HG02759 (cell line): ENCODE measurements around the gene RASSF5.

Experiments
- ATAC-seq: cut with Tn5 transposase; IDR thresholded peaks from one replicate; pipeline ENCODE4 v1.9.1; 2021; ENCODE audit warnings: mild to moderate bottlenecking, moderate library complexity; ENCODE audit not compliant: unreplicated experiment

Gene RASSF5, protein sequence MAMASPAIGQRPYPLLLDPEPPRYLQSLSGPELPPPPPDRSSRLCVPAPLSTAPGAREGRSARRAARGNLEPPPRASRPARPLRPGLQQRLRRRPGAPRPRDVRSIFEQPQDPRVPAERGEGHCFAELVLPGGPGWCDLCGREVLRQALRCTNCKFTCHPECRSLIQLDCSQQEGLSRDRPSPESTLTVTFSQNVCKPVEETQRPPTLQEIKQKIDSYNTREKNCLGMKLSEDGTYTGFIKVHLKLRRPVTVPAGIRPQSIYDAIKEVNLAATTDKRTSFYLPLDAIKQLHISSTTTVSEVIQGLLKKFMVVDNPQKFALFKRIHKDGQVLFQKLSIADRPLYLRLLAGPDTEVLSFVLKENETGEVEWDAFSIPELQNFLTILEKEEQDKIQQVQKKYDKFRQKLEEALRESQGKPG

DNA sequence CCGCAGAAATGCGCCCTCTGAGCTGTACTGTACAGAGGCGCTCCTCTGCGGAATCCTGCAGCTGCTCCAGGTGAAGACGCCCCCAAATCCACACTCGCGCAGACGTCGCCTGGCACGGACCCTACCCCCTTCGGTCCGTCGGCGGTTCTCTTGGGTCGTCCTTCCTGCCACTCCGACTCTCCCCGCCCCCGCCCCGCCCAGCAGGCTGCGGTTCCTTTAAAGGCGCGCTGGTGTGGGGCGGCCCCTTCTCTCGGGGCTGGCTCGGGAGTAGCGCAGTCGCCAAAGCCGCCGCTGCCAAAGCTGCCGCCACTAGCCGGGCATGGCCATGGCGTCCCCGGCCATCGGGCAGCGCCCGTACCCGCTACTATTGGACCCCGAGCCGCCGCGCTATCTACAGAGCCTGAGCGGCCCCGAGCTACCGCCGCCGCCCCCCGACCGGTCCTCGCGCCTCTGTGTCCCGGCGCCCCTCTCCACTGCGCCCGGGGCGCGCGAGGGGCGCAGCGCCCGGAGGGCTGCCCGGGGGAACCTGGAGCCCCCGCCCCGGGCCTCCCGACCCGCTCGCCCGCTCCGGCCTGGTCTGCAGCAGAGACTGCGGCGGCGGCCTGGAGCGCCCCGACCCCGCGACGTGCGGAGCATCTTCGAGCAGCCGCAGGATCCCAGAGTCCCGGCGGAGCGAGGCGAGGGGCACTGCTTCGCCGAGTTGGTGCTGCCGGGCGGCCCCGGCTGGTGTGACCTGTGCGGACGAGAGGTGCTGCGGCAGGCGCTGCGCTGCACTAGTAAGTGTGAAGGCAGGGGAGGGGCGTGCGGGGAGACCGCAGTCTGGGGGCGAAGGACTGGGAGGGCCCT lies at the start of gene RASSF5:
RASSF5 (plus strand) TSS at position 248 of the 846 bp plus-strand sequence; CDS start at position 320, 72 bp downstream.
- peak; percentile 70 for ATAC-seq

DNA sequence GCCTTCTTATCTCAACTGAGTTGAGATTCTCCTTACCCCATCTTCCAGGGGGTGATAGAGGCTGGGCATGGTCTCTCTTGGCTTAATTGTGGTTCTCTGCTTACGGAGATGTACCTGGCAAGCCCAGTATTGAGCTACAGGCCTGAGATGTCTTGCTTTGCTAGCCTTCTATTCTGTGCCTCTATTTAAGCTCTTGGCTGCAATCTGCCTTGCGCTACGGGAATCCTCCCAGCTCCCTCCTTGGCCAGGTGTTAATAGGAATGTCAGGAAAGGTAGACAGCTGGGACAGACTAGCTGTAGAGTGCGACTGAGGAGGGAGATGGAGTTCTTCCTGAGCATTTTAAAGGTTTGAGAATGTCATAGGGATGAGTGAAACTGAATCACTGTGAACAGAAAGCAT lies 47.6 kb upstream of the RASSF5 start:
- ATAC-seq = no peak

DNA sequence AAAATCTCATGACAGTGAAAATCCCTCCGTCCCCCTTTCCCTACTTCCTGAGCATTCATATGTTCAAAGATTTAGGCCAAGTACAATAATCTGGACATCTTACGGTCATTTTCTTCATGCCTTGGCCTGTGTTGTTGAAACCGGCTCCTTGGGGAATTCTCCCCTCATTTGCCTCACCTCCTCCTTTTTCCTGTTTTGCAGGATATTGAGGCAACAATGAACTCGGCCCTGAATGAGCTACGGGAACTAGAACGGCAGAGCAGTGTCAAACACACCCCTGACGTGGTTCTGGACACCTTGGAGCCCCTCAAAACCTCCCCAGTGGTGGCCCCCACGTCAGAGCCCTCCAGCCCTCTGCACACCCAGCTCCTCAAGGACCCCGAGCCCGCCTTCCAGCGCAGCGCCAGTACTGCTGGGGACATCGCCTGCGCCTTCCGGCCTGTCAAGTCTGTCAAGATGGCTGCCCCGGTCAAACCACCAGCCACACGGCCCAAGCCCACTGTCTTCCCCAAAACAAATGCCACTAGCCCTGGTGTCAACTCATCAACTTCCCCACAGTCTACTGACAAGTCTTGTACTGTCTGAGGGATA lies 46.4 kb upstream of the RASSF5 start:
- no peak for ATAC-seq

DNA sequence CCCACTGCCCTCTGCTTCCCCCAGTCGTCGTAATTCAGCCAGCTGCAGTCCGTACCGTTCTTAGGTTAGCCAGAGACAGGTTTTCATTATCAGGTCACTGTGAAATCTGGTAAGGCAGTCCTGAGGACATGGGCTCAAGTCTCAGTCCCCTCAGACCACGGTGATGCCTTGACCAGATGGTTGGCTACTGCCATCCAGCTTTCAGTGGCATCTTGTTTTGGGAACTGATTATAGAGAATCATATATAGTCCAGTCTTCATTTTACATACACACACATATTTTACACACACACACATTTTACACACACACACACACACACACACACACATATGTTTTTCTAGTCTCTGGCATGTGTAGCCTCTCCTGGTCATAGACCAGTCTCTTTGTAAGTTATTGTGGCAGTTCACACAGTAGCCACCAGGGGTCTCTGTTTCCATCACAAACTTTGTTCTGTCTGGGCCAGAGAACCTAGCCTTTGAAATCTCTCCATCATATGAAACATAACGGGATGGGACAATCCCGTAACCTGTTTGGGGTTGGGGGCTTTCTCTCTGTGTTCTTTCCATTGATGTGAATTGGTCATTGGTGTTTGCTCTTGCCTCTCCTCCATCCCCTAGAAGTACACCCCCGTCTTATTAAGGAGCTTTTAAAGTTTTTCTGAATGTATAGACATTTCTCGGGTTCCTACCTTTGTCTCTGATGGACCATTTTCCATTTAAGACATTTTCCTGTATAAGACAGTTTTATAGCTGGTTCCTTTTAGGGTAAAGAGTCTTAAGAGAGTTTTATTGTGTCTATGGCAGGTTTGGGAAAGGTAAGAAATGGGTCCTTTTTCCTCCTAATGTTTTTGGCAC lies 45.5 kb upstream of the RASSF5 start:
- peak; percentile 71 for ATAC-seq

DNA sequence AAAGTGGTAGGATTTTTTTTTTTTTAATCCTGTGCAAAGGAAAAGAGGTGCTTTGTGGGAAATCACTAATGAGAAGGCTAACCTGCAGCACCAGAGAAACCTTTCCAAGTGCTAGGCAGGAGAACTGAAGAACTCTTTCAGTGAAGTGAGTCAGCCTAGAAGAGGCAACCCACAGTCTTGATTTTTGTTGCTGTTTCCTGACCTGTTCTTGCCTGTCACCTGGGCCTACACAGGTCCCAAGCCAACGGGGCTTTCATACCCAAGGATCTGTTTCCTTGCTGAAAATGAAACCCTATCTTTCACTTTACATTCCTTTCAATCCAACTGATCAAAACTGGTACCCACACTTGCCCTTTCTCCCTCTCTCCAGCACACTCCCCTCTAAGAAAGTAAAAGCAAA lies 44.2 kb upstream of the RASSF5 start:
- no peak for ATAC-seq

DNA sequence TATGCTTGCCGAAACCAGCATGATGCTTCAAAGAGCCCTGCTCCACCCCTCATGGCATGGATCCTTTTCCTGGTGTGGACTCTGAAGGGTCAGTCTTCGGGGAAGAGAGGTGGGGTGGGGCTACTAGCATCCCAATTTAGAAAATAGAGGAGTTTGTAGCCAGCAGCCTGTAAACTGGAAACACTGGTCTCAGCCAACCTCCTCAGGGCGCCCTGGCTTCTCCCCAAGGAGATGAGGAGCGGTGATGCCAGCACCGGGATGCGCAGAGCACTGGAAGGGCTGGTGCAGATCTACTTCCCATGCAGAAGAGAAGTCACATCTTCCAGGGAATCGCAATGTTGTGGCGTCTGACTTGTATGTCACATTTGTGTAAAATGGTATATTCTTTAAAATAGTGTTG lies 43.4 kb upstream of the RASSF5 start:
- no peak for ATAC-seq

DNA sequence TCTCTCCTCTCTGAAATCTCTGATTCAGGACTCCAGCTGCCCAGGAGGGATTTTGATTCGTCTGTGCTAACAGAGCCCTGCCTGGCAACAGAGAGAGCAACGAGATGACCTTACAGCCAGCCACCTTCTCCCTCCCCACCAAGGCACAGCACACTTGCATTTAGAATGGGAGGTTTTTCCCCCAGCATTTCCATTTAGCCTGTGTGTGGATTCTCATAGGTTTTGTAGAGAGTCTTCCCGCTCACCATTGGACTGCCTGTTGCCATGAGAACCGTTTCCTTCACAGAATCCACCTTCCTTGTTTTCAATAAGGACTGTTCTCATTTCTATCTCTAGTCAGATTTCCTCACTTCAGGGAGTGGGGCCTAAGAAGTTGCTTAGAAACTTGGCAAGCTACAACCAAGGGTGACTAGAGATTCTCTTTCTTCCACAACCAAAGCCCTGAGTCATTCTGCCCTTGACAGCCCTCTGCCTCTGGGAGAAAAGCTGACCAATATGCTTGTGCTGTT lies 42.8 kb upstream of the RASSF5 start:
- ATAC-seq = no peak

DNA sequence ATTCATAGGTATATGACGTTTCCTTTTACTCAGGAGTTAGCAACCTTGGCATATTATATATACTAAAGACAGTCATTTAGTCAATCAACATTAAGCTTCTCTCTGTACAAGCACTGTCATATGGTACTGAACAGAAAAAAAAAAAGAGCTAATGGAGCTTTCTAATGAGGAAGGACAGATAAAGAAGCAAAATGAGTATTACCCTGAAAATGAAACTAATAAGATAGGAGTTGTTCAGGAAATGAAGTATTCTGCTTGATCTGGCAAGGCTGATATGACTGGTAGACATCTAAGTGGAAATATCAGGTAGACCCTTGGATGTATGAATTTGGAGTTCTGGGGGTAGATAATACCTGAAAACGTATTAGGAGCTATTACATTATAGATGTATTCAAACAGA lies 41.4 kb upstream of the RASSF5 start:
- no peak for ATAC-seq

DNA sequence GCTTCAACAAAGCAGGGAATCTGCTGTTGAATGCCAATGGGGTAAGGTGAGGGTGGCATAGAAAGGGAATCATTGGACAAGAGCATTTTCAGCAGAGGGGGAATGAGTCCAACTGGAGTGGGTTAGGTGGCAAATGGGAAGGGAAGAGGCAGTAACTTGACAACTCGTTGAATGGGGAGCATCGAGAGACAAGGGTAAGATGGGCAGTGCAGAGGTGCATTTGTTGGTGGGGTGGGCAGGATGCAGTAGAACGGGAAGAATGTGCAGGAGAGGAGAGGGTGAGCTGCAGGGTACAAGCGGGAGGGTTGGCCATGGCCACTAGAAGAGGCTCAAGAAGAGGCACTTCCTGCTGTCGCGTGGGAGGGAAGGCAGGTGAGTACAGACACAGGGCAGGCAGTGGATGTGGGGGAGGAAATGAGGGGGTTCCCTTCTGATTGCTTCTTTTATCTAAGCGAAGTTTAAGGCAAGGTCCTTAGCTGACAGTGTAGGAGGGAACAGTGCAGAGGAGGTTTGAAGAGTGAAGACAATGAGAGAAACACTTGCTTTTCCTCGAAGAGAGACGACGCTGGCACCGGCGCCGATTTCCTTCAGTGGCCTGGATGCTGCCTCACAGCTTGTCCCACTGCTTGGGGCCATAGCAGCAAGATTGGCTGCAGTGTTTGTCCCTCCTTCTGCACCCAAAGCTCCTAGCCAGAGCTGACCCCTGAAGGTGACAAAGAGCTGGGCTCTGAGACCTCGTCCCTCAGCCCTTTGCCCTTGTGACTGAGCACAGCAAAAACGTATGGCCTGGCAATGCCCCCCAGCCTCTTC lies 40.3 kb upstream of the RASSF5 start:
- ATAC-seq = no peak

DNA sequence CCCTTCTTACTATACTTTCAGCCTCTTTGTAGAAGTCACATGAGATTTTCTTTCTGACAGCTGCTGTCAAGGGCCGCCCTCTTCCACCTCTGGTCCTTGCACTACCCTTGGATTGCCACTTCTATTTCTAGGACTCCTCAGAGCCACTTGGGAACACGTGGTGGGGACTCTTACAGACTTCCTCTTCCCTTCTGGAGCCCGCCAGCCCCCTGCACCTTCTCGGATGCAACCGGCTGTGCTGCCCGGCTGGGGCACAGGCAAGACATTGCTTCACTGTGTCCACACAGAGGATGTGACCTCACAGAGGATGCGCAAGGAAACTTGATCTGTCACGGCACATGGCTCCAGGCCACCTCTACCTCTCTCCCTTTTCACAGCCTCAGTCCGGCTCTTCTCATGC lies 39.4 kb upstream of the RASSF5 start:
- no peak for ATAC-seq

DNA sequence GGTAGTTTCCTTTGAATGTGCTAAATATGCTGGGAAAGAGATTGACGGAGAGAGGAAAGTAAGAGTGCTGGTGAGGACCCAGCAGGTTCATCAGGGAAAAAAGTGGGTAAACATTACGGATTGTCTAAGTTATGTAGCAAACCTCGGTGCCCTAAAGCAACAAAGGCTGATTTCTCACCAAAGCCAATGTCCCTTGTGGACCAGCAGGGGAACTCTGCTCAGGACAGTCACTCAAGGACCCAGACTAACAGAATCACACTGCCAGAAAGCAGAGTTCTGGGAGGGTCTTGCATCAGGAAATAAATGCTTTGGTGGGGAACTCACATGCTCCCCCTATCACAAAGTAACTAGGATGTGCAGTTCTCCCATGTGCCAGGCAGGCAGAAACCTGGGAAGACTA lies 38.8 kb upstream of the RASSF5 start:
- ATAC-seq = no peak

DNA sequence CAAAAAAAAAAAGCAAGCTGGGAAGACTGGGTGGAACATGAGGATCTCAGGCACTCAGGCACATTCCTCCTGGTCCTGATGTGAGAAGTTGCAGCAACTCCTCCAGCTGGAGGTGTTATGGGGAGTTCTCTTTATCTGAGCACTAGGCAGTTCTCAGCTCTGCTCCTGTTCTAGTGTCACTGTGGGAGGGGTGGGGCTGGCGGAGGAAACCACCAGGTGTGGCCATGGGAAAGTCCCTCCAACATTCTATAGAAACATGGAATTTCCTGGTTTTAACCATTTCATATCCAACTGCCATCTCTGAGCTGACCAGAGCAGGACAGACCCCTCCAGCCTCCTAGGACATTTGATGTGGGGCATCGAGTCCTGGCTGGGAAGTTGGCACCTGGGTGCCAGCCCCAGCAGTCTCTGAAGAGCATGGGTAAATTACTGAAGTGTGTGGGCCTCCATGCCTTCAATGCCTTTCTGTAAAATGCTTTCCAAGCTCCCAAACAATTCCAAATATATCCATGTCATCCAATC lies 37.9 kb upstream of the RASSF5 start:
- ATAC-seq = no peak

DNA sequence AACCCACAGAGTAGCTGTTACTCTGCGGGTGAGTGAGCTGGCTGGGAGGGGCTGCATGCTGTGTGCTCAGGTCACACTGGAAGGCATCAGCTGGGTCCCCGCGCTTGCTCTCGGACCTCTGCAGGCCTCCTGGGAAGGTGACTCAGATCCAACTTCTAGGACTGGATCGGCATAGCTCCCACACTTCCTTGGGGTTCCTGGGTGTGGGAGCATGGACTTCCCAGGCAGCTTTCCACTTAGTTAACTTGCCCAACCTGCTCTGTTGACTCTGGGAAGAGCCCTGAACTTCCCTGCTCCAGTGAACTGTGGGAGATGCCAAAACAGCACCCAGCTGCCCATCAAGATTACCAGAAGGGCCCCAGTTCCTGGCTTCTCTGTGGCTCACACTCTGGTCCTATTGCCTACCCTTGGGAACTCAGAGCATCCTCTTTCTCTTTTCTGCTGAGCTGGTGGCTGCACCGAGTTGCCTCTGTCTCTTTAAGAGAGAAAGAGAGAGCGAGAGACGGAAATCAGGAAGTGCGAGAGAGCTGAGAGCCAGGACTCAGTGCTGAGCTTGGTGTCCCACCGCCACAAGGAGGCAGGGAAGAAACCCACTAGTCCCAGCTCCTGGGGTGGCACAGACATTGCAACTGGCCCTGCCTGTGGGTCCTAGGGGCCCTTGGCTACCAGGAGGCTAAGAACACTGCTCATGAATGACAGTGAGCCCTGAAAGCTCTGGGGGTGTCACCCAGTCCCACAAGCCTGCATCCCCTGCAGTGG lies 37.2 kb upstream of the RASSF5 start, which contains the start of gene IKBKE:
IKBKE (plus strand) TSS at position 544 of the 759 bp plus-strand sequence. CDS start 2,752 bp downstream, outside the sequence.
- ATAC-seq = peak; percentile 59

DNA sequence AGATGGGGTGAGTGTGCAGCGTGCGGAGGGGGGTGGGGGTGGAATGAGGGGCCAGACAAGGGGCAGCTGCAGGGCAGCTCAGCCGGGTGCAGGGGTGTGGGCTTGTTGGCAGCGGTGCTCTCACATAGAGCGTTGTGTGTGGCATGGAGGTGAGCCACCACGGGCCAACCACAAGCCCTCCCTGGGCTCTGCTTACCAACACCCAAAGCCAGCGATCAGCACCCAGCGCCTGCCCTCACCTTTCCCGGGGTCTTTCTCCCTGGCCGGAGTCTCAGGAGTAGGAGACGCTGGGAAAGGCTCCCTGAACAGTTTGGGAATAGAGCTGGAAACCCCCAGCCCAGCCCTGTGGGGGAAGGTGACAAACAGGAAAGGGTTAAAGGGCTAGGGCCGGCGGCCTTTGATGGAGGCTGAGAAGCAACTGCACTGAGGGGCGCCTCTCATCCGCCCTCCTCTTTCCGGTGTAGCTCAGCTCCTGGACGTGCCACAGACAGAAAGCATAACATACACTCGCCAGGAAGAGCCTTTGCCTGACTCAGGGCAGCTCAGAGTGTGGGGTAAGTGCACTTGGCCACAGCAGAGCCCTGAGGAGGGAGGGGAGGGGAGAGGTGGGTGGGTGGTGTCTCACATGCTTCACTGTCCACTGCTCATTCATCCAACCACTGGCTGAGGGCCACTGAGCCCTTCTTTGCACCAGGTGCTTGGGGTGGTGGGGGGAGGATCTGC lies 36.5 kb upstream of the RASSF5 start:
- ATAC-seq = peak; percentile 35

DNA sequence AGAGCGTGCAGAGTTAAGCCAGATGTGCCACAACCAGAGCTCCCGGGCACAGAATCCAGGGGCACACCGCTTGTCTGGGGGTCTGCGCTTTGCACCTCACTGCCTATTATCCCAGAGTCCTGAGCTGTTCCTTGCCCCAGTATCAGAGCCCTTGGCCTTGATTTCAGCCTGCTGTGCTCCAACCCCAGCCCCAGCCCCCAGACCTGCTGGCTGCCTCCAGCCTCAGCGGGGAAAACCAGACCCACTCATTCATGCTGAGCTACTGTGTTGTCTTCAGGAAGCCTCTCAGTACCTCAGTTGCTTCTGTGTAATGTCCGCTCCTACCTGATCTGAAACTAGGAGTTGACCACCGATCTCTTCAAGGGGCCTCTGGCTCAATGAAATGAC lies 35.9 kb upstream of the RASSF5 start:
- peak; percentile 35 for ATAC-seq

DNA sequence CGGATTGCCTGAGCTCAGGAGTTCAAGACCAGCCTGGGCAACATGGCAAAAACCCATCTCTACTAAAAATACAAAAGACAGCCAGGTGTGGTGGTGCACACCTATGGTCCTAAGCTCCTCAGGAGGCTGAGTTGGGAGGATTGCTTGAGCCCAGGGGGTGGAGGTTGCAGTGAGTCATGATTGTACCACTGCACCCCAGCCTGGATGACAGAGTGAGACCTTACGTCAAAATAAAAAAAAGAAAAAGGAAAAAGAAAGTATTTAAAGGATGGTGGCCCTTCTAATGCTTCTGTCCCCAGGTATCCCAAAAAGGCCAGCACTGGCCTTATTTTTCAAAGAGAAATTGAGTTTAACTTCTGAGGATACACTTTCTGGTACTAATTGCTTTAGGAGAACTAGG lies 35.3 kb upstream of the RASSF5 start:
- ATAC-seq = no peak

DNA sequence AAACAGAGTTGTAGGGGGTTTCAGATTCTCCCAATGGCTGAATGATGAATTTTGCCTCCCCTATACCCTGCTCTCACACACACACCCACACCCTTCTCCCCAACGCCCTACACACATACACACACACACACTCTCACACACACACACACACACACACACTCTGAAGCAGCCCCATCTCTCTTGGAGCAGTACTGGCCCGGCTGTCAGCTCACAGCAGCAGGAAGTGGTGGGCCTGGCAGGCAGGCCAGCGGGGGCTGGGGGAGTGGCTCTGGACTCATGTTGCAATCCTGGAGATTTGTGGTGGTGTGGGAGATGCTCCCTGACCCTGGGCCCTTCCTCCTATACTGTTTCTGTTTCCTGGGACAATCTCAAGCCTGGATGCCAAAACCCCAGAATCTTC lies 34.9 kb upstream of the RASSF5 start:
- no peak for ATAC-seq

DNA sequence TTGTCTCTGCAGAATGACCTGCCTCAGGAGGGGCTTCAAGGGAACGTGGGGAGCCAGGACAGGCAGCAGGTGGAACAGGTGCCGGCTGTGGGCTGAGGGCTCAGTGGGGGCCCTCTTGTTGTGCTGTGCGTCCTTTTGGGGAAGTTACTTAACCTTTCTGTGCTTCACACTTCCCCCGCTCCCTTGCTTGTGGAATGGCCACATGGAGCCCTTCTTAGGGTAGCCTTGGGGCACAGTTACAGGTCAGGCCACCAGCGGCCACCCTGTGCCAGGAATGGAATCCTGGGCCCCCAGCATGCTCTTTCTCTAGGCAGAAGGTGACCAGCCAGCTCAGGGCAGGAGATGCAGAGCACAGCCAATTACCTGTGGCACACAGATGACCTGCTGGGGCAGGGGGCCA lies 34.4 kb upstream of the RASSF5 start:
- ATAC-seq = no peak
